Stimulated activated CD4-positive, alpha-beta T cell treated with anti-CD3 and anti-CD28 coated beads, Interleukin-1b, Interleukin-23, amount 100 ng/mL, for 48 hours (primary cell): ENCODE data around the gene PPHLN1.

Source experiments
- DNase-seq: peaks from one replicate; pipeline ENCODE4 v3.0.0-alpha.2; 2020

PPHLN1 gene

DNA sequence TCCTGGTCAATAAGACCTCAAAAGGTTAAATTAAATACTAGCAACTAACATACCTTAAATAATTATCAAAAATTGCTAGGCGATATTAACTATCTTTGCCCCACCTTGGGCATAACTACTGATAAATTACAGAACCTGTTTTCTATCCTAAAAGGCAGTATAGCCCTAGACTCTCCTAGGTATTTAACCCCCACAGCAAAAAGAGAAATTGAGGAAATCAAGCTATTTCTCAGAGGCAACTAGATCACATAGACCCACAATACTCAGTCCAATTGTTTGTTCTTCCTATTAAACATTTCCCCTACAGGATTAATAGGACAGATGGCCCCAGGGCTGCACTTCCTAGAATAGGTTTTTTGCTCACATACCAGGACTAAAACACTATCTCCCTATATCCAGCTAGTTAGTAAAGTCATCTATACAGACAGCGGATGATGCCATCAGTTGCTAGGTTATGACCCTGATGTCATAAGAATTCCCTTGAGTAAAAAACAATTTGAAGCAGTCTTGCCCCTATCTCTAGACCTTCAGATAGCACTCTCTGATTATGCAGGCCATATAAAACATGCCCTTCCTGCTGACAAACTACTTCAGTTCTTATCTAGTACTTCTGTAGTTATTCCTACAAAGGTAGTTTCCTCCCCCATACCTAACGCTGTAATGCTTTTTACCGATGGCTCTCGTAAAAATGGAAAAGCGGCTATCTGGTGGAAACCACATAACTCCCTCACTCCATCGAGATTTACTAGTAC lies 118.4 kb downstream of the PPHLN1 start:
- no peak for DNase-seq

DNA sequence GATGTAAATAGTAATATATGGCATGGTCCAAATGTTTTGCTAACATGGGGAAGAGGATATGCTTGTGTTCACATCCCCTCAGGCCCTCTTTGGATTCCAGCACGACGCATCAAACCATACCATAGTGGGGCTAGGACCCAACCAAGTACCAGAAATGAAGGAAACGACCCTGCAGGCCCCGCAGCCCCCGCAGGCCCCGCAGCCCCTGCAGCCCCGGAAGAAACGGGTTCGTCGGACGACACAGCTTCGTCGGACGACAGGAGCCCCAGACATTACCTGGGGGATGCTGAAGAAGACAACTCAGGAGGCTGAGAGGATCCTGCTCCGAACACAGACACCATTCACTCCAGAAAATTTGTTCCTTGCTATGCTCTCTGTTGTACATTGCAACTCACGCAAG lies 119.9 kb downstream of the PPHLN1 start:
- no peak for DNase-seq

DNA sequence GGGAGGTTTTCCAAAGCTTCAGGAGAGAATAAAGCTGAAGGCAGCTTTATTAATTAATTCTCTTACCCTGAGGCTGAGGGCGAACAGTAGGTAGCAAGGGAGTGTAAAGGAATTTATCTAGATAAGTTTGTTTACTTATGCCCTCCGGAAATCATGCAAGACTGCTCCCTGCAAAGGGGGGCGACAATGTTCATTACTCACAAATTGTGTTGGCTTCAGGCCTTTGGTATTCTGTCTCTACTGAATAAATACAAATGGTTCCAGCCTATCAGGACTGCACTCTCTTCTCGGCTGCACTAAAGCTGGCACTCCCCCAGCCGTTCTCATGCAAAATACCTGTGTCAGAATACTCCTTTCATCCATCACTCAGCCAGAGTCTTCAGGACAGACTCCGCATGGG lies 120.8 kb downstream of the PPHLN1 start:
- DNase-seq = no peak

DNA sequence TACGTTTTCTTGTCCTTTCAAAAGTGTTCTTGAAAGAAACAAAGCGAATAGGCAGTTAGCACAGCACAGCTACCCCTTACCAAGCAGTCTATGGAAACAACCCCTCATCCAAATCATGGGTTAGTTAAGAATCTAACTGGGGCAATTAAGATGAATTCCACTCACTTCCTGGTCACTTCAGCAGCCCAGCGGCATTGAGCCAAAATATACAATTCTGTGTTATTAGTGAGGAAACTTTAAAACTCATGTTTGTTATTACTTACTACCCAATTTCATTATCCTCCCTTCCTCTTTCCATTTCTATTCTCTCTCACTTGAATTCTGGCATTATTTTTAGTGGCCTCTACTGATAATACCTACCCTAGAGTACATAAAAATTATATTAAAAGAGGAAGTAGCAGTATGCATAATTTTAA lies 121.4 kb downstream of the PPHLN1 start:
- DNase-seq = no peak

DNA sequence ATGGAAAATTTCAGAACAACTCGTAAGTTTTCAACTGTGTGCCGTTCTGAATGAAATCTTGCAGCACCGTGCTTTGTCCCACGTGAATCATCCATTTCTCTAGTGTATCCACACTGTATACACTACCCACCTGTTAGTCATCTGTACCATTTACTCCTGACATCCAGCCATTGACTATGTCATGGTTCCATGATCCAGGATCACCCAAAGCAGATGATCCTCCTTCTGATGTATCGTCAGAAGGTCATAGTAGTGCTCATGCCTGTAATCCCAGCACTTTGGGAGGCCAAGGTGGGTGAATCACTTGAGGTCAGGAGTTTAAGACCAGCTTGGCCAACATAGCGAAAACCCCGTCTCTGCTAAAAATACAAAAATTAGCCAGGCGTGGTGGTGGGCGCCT lies 122.9 kb downstream of the PPHLN1 start:
- no peak for DNase-seq

DNA sequence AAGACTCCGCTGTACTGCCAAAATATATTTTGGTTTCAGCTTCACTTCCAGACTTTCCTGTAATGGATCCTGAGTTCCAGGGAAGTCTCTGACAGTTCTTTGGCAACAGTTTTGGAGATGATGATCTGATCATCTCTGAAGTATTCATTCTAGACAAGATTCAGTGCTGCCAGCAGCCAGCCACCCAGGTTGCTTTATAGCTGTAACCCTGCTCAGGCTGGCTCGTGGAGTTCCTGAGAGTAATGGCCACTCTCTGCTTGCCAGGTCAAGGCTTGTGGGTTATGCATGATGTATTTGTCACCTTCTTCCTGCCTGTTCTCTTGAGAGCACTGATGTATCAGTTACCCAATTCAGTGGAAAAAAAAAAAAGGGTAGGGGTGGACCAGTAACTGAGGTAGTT lies 124.3 kb downstream of the PPHLN1 start:
- DNase-seq = no peak

DNA sequence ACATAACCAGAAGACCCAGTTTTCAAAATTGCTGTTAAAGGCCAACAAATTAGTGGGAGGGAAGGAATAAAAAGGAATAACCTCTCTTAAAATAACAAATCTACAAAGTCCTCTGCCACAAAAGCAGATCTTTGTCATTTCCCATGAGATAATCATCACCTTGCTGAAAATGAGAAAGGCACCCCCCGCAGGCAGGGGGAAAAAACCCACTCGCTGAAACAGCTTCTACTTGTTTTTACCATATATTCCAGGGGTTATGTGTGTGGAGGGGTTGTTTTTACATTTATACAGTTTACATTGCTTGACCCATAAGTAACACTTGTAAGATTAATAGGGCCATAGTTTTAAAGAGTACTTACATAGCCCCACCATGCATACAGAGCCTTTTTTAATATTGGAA lies 132.6 kb downstream of the PPHLN1 start:
- DNase-seq = no peak

DNA sequence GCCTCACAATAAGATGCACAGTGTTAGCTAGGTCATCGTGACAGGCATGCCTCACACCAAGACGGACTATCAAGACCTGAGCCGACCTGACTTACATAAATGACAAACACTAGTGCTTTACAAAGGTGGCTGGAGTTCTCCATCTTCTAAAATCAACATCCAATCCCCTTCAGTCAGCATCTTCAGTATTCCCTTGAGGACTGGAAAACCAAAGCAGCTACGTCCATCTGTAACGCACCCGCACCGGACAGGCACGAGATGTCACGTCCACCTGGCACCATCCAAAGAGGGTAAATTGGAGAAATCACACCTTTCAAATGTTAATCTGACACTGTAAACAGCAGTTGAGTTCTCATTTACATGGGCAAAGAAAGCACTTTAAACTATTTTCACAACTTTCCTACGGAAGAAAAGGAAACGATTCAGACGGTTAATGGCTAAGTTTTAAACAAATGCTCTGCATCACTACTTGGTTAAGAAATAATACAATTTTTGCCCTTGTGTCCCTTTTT lies 133.4 kb downstream of the PPHLN1 start:
- no peak for DNase-seq

DNA sequence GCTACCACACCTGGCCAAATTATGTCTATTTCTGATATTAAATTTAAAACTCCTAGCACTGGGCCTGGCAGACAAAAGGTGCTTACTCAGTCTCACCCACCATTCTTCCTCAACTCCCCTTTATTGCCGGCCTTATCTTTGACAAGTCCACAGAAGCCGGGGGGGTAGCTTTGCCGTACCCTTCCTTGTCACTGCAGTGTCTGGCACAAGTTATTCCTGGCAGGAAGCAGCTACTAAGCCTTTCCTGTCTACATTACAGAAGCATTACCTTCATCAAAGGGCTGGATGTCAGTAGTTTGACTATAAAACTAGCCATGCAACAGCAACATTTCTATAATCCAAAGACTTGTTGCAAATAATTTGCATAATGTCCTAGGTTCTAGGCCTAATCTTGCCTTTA lies 136.5 kb downstream of the PPHLN1 start:
- no peak for DNase-seq

DNA sequence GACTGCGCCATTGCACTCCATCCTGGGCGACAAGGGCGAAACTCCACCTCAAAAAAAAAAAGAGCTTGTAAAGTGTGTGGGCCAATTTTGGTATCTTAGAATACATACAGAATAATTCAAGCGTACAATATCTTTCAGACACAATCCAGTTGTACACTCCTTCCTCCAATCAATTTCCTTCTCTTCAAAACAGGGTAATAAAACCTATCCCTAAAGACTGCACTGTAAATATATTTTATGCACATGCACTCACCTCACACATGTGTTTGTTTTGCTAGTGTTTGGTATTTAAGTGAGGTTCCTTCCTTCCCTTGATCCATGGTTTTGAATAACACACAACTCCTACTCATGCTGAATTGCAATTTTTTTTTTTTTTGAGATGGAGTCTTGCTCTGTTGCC lies 137.7 kb downstream of the PPHLN1 start:
- DNase-seq = no peak

DNA sequence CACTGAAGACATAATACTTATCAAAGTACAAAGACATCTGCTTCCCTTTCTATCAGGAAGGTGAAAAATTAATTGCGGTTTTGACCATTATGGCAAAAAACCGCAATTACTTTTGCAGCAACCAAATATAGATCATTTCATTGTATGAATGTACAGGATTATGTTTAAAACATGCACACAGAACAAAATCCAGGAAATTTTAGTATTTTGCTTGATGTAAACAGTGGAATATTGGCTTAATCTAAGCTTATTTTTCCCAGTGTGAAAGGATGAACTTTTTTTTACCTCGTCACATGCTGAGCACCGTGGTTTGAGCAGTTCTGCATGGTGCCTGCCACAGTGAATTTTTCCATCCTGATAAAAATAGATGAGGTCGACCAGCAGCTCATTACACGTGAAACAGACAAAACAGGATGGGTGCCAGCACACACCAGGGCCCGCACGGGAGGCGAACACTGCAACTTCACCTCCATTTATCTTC lies 142.4 kb downstream of the PPHLN1 start:
- no peak for DNase-seq

DNA sequence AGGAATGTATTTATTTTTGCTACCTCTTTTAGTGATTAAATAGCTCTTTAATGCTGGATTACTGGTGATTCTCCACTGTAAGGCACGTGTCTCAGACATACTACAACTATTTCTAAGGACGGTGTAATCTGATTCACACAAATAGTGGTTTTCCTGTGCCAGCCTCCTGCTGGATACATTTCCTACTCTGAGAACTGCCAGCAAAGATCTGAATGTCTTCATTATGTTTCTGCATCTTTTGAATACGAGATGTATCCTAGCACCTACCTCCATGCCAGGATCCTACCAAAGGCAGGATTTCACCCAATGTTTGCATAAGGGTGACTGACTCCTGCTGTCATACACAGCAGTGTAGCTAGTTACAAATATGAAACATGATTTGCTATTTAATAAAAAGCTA lies 143.0 kb downstream of the PPHLN1 start:
- DNase-seq = no peak

DNA sequence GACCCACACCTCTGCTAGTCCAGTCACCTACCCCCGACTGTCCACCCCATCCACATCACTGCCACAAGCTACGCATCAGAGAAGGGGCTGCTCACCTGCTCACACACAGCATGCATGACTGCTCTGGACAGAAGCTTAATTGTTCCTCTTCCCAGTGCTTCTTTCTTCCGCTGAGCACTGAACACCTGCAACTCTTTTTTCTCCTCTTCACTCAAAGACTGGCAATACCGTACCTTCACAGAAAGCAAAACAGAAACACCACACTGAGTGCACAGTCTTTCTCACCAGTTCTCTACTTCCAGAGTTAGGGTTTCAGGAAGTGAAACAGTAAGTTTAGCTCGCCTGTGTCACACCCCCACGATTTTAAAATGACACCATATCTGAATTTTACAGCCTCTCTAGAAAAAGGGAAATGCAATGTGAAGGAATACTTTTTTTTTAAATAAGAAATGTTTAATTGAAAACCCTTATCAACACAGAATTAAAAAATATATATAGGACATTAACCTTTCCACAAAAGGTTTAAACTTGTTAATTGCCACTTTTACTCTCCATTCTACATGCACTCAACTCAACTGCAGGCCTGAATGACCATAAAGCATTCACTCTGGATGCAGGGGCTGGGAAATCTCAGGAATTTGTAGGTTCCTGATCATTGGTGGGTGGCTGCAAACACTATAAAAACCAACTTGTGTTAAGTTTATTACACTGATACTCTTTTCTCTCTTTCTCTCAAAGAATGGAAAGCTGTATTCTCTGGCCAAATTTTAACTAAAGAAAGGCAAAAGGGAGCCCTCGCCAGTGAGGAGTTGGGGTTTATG lies 143.6 kb downstream of the PPHLN1 start:
- DNase-seq = no peak

DNA sequence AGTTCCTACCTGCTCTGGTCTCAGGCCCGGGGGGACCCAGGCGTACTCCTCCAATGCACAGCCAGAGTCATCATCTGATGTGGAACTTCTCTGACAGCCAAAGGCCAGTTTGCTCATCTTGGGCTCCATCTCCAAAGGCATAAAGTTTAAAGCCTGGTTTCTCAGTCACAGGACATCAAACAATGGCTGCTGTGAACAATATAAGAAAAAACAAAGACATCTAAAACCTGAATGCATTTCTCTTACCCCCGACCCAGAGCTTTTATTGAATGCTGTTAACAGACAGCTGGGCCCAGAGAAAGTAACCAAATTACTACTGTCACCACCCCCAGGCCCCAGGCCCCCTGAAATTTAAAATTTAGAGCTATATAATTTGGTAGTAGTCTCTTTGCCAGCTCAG lies 146.4 kb downstream of the PPHLN1 start:
- DNase-seq = no peak

DNA sequence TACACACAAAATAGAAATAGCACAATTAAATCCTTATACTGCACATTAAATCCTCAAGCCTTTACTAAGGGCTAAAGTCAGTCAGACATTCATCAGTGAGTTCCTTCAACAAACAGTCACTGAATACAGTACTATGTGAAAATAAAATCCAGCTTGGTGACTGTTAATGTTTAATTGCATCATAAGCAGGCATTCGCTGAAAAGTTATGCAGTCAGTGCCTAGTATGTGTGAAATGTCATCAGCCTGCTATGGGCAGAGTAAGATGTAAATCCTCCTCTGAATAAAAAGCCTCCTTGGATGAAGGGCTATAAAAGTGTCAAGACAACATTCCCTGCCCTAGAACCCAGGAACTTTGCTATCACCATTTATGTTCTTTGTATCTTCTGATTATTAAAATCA lies 147.2 kb downstream of the PPHLN1 start:
- no peak for DNase-seq

DNA sequence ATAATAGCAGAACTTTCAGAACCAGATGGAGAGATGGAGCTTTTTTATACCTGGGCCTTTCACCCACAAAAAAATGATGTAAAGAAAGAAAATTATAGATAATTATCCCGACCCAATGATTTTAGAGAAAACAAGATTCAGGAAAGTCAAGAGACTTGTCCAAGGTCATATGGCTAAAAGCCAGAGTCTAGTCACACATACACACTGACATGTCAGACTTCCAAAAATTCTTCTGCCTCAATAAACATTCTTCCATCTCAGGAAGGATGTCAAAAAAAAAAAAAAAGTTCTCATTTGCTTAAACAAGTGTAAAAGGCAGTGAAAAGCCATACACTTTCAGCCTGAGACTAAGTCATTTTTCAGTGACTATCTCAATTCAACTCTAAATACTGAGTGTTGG lies 147.6 kb downstream of the PPHLN1 start:
- no peak for DNase-seq

DNA sequence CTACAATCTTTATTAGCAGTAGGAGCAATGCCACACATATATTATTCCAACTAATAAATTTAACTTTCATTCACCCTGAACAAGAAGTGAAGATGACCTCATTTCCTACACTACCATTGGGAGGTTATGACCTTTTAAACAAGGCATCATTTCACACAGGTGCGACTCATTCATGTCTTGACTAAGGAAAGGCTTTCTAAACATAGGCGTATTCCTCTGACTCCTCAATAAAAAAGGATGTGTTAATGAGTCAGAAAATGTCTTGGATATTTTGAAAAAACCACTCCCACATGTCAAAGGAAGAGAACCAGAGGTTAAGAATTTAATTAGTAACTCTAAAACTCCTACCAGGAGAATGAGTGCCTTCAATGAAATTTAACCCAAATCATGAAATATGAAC lies 148.4 kb downstream of the PPHLN1 start:
- DNase-seq = no peak

DNA sequence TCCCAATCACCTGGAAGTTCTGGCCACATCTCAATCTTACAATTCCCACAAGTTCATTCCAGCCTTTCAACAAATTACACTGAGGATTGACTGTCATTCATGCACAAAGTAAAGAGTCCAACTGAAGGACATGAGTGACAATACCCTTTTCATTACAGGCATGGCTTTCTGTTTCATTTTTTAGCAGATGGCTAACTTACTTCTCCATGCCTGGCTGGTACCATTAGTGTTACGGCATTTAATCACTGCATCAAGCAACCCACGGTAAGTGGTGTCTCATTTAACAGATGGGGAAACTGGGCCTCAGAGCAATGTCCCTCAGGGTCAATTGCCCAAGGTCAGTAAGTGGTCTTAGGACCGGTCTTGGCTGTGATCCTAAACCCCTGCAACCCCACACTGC lies 149.1 kb downstream of the PPHLN1 start:
- no peak for DNase-seq

DNA sequence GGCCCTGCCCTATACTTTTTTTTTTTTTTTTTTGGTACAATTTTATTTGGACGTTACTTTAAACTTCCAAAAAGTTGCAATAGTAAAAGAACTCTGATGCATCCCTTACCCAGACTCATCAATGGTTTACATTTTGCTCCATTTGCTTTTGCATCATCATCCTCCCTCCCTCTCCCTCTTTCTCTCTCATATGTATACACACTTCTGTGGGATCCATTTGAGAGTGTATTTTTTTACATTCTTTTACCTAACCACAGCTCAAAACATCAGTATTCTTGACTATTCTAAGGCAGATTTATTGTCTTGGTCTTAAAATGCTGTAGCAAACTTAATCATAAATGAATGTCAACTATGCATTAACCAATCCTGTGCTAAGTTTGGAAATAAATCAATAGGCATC lies 152.0 kb downstream of the PPHLN1 start:
- no peak for DNase-seq

DNA sequence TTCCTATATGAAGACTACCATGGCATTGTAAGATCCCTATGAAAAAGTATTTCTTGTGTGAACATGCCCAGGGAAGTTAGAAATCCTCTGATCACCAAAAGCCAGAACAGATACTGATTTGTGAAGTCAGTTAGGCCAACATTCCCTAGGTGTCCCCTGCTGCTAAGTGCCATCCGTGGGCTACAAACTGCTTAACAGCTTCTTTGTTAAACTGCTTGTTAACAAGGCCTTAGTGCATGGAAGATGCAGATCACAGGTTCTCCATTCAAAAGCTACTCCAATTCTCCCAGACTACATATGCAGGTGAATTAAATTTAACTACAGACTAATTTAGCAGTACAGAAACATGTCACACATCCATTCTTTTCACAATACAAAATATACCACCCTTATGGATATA lies 155.4 kb downstream of the PPHLN1 start:
- DNase-seq = no peak

DNA sequence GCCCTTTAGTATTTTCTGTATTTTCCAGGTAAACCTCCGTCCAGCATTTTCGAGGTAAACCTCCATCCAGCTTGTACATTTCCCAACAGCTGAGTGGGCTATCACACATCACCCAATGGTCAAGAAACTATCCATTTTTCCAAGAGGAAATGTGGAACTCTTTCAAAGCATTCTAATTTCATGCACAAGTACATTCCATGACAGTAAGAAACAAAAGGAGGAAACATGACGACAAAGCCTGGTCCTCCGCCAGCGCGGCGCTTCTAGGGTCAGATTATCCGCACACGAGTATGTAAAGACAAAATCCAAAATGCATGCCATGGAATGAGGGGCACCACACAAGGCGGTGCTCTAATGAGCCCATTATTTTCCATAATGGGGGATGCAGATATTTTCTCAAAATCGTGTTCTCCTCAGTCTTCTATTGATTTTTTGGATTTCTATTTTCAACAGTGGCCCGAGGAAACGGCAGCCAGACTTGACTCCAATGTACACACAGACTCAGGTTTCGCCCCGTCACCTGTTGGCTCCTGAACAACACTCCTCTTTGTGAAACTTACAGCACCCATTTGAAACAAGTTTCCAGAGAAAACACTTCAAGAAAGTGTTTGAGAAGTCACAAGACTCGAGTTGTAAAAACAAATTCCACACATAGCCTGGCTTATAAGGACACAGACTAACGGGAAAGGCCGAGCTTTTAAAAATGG lies 156.2 kb downstream of the PPHLN1 start:
- DNase-seq = no peak

DNA sequence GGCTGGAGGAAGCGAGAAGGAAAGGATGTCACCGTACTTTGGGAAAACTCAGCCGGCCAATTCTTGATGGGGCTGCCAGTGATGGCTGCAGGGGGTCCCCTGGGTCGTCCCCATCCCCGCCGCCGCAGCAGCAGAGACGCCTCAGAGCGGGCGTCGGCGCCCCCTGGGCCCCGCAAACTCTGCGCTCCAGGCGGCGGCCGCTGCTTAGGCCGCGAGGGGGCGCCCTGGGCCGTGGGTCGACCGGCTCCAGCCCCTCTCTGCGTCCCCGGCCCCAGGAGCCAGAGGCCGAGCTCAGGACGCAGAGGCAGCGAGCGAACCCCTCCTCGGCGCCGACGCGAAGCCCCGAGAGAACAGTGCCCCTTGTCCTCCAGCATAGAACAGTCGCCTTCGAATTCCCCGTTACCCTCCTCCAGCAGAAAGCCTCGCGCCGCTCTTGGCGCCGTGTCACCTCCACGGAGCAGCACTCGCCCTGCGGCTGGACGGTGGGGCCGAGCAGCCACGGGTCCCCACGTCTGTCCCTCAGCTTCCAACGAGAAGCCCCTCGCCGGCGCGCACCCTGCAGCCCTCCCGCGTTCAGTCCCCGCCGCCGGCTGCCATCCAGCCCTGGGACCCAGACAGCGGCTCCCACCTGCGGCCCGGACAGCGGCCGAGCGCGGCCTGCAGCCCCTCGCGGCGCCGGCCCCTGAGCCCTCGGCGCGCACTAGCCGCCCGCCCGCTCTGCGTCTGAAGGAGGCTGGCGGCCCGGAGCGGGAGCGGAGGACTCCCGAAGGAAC lies 157.0 kb downstream of the PPHLN1 start:
- peak; percentile 37 for DNase-seq

DNA sequence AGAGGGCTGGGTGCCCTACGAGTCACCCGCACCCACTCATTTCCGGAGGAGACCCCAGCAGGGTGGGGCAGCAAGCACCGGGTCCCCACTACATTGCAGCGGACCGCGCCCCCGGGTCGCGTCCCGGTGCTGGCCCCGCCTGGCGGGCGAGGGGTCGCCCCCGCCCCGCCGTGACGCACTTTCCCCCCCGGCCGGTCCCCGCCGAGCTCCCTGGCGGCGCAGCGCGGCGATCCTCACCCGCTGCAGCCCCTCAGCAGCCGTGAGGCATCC lies 157.5 kb downstream of the PPHLN1 start:
- DNase-seq = no peak
